HG03108 (cell line): Measurements from ENCODE around the gene GNL3.
A peak's percentile ranks its signal among the peaks of the same experiment; 100 is the strongest.

Source experiments
- ATAC-seq: cut with Tn5 transposase; IDR thresholded peaks from one replicate; pipeline ENCODE4 v1.9.1; 2021; ENCODE audit warnings: moderate library complexity; ENCODE audit not compliant: unreplicated experiment

GNL3 gene

GRCh38 chr3:52685285-52685708 lies 535 bp upstream of the GNL3 start:
- ATAC-seq, result peak; percentile 76

GRCh38 chr3:52688266-52688665 lies 2.4 kb downstream of the GNL3 start:
- no peak for ATAC-seq

- no peak for ATAC-seq
Observed at GRCh38 chr3:52689151-52689550, 3.3 kb downstream of the GNL3 start.

GRCh38 chr3:52690560-52690959 lies 4.7 kb downstream of the GNL3 start:
- ATAC-seq, result no peak

- no peak for ATAC-seq
Observed at GRCh38 chr3:52693071-52693470, 7.2 kb downstream of the GNL3 start.

GRCh38 chr3:52694528-52695189 lies 8.8 kb downstream of the GNL3 start:
- ATAC-seq, result no peak

GRCh38 chr3:52695798-52696671 lies 10.2 kb downstream of the GNL3 start:
- ATAC-seq, result no peak

- ATAC-seq, result no peak
Observed at GRCh38 chr3:52696830-52697631, 11.2 kb downstream of the GNL3 start.

GRCh38 chr3:52697632-52697965 lies 11.8 kb downstream of the GNL3 start:
- no peak for ATAC-seq

GRCh38 chr3:52703341-52703740 lies 17.5 kb downstream of the GNL3 start:
- ATAC-seq, result no peak

- ATAC-seq, result no peak
Observed at GRCh38 chr3:52704611-52705437, 19.0 kb downstream of the GNL3 start.

- ATAC-seq, result no peak
Observed at GRCh38 chr3:52705438-52705687, 19.5 kb downstream of the GNL3 start.

- ATAC-seq, result peak; percentile 78
Observed at GRCh38 chr3:52705688-52706686, 20.2 kb downstream of the GNL3 start, which contains the start of the genes GLT8D1 and SPCS1. Gene GLT8D1, minus strand, starts transcription at chr3:52705791. Its CDS starts 5,331 bp downstream, at chr3:52700460. Gene SPCS1, plus strand, starts transcription at chr3:52706106. Its CDS starts 141 bp downstream, at chr3:52706247.

- ATAC-seq, result no peak
Observed at GRCh38 chr3:52707585-52707984, 21.8 kb downstream of the GNL3 start.

GRCh38 chr3:52710512-52710911 lies 24.7 kb downstream of the GNL3 start:
- ATAC-seq, result no peak

GRCh38 chr3:52712291-52713212 lies 26.7 kb downstream of the GNL3 start:
- no peak for ATAC-seq

GRCh38 chr3:52714335-52715302 lies 28.8 kb downstream of the GNL3 start:
- no peak for ATAC-seq
